Astrocyte (in vitro differentiated cells and primary cell): ENCODE data around the gene S100A11.

Experiments
- CTCF ChIP-seq: IDR thresholded peaks from 2 replicates; pipeline ENCODE4 v1.5.1; 2011; ENCODE audit warnings: low read depth, mild to moderate bottlenecking, inconsistent platforms, low read length, moderate library complexity; ENCODE audit not compliant: insufficient read depth
- EZH2 ChIP-seq: IDR thresholded peaks from 2 replicates; pipeline ENCODE4 v1.6.1; 2012; ENCODE audit warnings: mild to moderate bottlenecking, low read length, inconsistent platforms; ENCODE audit not compliant: insufficient read depth

DNA sequence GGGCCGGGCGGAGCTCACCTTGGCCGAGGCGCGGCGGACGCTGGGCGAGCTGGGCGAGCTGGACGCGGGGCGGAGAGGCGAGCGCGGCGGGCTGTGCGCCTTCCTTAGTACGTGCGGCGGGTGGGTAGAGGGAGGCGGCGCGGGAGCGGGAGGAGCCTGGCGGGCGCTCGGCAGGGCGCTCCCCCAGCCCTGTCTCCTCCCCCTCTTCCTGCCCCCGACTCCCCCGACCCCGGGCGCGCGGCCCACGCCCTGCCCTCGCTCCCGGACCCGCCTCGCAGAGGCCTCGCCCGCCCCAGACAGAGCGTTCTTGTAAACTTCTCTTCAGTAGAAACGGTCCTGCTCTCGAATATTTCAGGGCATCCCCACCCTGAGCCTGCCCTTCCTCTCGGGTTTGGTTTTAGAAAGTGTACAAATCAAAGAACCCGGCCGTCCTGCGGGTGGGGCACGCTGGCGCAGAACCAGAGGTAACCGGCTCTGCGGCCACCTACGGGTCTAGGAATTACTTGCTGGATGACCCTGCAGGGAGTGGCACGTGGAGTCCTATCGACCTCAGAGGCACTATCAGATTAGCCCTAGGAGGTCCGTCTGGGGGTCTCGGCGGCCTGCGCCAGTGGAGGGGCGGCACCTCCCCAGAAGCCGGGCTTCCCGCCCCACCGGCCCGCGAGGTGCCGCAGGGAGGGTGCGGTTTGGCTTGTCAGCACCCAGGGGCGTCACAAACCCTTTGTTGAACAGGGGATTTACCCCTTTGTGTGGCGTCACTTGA, 42.9 kb downstream of the S100A11 start, which contains the start of gene S100A10:
- TF ChIP-seq CTCF: no peak
- TF ChIP-seq EZH2: no peak
